ENCODE results near the gene HELZ. TPM values are rescaled to one million over a fixed set of nuclear protein-coding genes. Genes with fewer than 3 reads are reported as not detected.
"Not testable (repeated sequence)": the region's sequence is repeated elsewhere in the genome, so short reads cannot be mapped to it uniquely, and the experiment has no call there.

The HELZ gene
- total and polyA plus RNA-seq, 2 donors (not counting 1 experiment from before 2014, with no cell fraction given): 18.9 to 28.1 TPM

DNA sequence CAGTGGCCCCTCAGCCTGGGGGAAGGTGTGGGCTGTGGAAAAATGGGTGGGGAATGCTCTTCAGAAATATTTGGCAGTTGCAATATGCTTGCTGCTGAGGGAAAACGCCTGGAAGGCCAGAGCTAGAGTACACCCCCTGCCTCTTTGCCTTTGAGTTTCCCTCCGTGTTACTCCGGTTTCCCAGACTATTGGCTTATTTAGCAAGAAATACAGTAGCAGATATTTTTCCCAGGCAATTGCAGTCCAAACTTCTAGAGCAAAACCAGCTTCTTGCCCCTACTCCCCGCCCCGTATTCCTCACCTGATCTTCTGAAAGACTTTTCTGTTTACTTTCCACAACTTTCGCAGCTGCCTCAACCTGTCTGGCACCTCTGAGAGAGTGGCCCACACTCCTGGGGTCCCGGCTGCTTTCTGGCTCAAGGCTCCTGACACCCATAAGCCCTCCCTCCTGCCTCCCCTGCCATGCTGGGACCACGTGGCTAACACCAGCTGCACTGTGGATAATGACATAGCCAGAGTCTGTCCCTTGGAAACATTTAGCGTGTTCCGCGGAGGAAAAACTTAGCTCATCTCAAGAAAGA lies 45.8 kb upstream of the HELZ start:
- Histone ChIP-seq H3K4me2 (ENCODE audit: extremely low read depth, insufficient read depth, low read length) (no peak overlapping the region), H3K9ac (ENCODE audit: insufficient read depth, low read length) (no peak overlapping the region), H3K36me3 (ENCODE audit: control insufficient read depth, insufficient read depth, low read length) (no peaks in the 10 kb centered on the region), H2AFZ (ENCODE audit: low read length) (no peak overlapping the region), H3K27ac (ENCODE audit: insufficient read depth, low read length) (no peak overlapping the region), H3K27me3 (ENCODE audit: control insufficient read depth, insufficient read depth, low read length) (no peaks in the 10 kb centered on the region), H3K79me2 (ENCODE audit: control insufficient read depth, insufficient read depth, low read length) (no peaks in the 10 kb centered on the region), H4K20me1 (ENCODE audit: control insufficient read depth, extremely low read depth, insufficient read depth, low read length) (no peaks in the 10 kb centered on the region), H3K4me1 (ENCODE audit: control insufficient read depth, extremely low read depth, insufficient read depth, low read length) (peaks cover 2% of the 10 kb centered on the region), H3K9me3 (ENCODE audit: control insufficient read depth, insufficient read depth, low read depth, low read length) (no peaks in the 10 kb centered on the region), H3K4me3 (replicated peaks in 1 of 4; ENCODE audit: control extremely low read depth in 1 of 4, insufficient read depth in 1 of 4, low read depth in 3 of 4, low read length in 4 of 4) (no peak overlapping the region)
- no peak for TF ChIP-seq CTCF (conservative IDR thresholded peaks at IDR 0.05 in 1 of 2, IDR thresholded peaks at IDR 0.05 in 1 of 2; ENCODE audit: low read depth in 1 of 2, low read length in 2 of 2)
- DNase-seq (ENCODE audit: low read depth in 2 of 2): no peak

- no peak for DNase-seq (ENCODE audit: low read depth in 2 of 2)
- Histone ChIP-seq H3K27me3 (ENCODE audit: control insufficient read depth, insufficient read depth, low read length) (no peaks in the 10 kb centered on the region), H2AFZ (ENCODE audit: low read length) (no peak overlapping the region), H3K4me2 (ENCODE audit: extremely low read depth, insufficient read depth, low read length) (no peak overlapping the region), H3K9me3 (ENCODE audit: control insufficient read depth, insufficient read depth, low read depth, low read length) (no peaks in the 10 kb centered on the region), H3K9ac (ENCODE audit: insufficient read depth, low read length) (no peak overlapping the region), H3K36me3 (ENCODE audit: control insufficient read depth, insufficient read depth, low read length) (no peaks in the 10 kb centered on the region), H3K4me1 (ENCODE audit: control insufficient read depth, extremely low read depth, insufficient read depth, low read length) (peaks cover 2% of the 10 kb centered on the region), H4K20me1 (ENCODE audit: control insufficient read depth, extremely low read depth, insufficient read depth, low read length) (no peaks in the 10 kb centered on the region), H3K27ac (ENCODE audit: insufficient read depth, low read length) (no peak overlapping the region), H3K4me3 (replicated peaks in 1 of 4; ENCODE audit: control extremely low read depth in 1 of 4, insufficient read depth in 1 of 4, low read depth in 3 of 4, low read length in 4 of 4) (no peak overlapping the region), H3K79me2 (ENCODE audit: control insufficient read depth, insufficient read depth, low read length) (no peaks in the 10 kb centered on the region)
- no peak for TF ChIP-seq EZH2 (IDR thresholded peaks at IDR 0.05; ENCODE audit: low read length, missing control alignments)
- TF ChIP-seq CTCF (conservative IDR thresholded peaks at IDR 0.05 in 1 of 2, IDR thresholded peaks at IDR 0.05 in 1 of 2; ENCODE audit: low read depth in 1 of 2, low read length in 2 of 2): no peak
Observed at GRCh38 chr17:67290244-67290643, 45.2 kb upstream of the HELZ start.

DNA sequence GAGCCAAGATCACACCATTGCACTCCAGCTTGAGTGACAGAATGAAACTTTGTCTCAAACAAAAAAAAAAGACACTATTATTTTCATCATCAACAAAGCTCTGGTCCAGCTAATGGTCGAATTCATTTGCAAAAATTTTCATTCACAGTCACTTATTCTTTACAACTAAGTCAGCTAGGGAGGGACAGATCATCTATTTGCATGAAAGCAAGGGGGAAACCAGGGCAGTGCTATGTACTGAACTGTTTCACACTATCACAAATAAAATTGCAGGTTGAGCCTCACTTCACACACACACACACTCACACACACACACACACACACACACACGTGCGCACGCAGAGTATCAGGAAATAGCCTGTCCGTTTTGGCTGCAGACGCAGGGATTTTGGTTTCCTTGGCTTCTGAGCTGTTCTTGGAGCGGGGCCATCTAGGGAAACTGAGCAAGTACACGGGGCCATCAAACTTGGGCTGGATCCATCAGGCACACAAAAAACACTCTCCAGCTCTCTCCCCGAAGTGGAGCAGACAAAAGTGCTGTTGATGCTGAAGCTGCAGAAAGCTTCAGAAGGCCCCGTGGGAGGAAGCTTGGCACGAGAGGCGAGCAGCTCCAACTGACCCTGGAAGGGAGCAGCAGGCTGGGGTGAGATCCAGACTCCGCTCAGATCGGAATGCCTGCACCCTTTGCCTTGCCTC lies 44.3 kb upstream of the HELZ start:
- H3K4me2 ChIP-seq (ENCODE audit: extremely low read depth, insufficient read depth, low read length): peak overlapping the region; percentile 52
- TF ChIP-seq CTCF (conservative IDR thresholded peaks at IDR 0.05 in 1 of 2, IDR thresholded peaks at IDR 0.05 in 1 of 2; ENCODE audit: low read depth in 1 of 2, low read length in 2 of 2): no peak
- no peak for TF ChIP-seq EZH2 (IDR thresholded peaks at IDR 0.05; ENCODE audit: low read length, missing control alignments)
- no peaks in the 10 kb centered on the region for H3K79me2 ChIP-seq (ENCODE audit: control insufficient read depth, insufficient read depth, low read length)
- no peaks in the 10 kb centered on the region for H3K9me3 ChIP-seq (ENCODE audit: control insufficient read depth, insufficient read depth, low read depth, low read length)
- no peak overlapping the region for H3K27ac ChIP-seq (ENCODE audit: insufficient read depth, low read length)
- no peaks in the 10 kb centered on the region for H4K20me1 ChIP-seq (ENCODE audit: control insufficient read depth, extremely low read depth, insufficient read depth, low read length)
- H2AFZ ChIP-seq (ENCODE audit: low read length): peak overlapping the region; percentile 48
- no peaks in the 10 kb centered on the region for H3K27me3 ChIP-seq (ENCODE audit: control insufficient read depth, insufficient read depth, low read length)
- peak overlapping the region in 2 of 4 experiments; percentile 13 to 18 for H3K4me3 ChIP-seq (replicated peaks in 1 of 4; ENCODE audit: control extremely low read depth in 1 of 4, insufficient read depth in 1 of 4, low read depth in 3 of 4, low read length in 4 of 4)
- DNase-seq (ENCODE audit: low read depth in 2 of 2): peak; percentile 64 to 88
- H3K36me3 ChIP-seq (ENCODE audit: control insufficient read depth, insufficient read depth, low read length): no peaks in the 10 kb centered on the region
- H3K4me1 ChIP-seq (ENCODE audit: control insufficient read depth, extremely low read depth, insufficient read depth, low read length): peaks cover 2% of the 10 kb centered on the region
- H3K9ac ChIP-seq (ENCODE audit: insufficient read depth, low read length): no peak overlapping the region

GRCh38 chr17:67286826-67287225 lies 41.8 kb upstream of the HELZ start:
- not testable (repeated sequence) for H3K4me3 ChIP-seq (replicated peaks in 1 of 4; ENCODE audit: control extremely low read depth in 1 of 4, insufficient read depth in 1 of 4, low read depth in 3 of 4, low read length in 4 of 4); DNase-seq (ENCODE audit: low read depth in 2 of 2)

More at GRCh38 chr17:67286826-67287225, 41.8 kb upstream of the HELZ start:
- H3K79me2 ChIP-seq (ENCODE audit: control insufficient read depth, insufficient read depth, low read length); H3K27me3 ChIP-seq (ENCODE audit: control insufficient read depth, insufficient read depth, low read length); H3K9me3 ChIP-seq (ENCODE audit: control insufficient read depth, insufficient read depth, low read depth, low read length); H2AFZ ChIP-seq (ENCODE audit: low read length); H3K9ac ChIP-seq (ENCODE audit: insufficient read depth, low read length); H3K4me1 ChIP-seq (ENCODE audit: control insufficient read depth, extremely low read depth, insufficient read depth, low read length); H3K36me3 ChIP-seq (ENCODE audit: control insufficient read depth, insufficient read depth, low read length); H4K20me1 ChIP-seq (ENCODE audit: control insufficient read depth, extremely low read depth, insufficient read depth, low read length); H3K27ac ChIP-seq (ENCODE audit: insufficient read depth, low read length); H3K4me2 ChIP-seq (ENCODE audit: extremely low read depth, insufficient read depth, low read length): not testable (repeated sequence)

Measured in fibroblast of lung (primary cell).